HG03066 (cell line): Measurements from ENCODE around the gene TOMM22.

Experiments used
- ATAC-seq: cut with Tn5 transposase; IDR thresholded peaks from one replicate; pipeline ENCODE4 v1.9.1; 2021; ENCODE audit warnings: low read depth; ENCODE audit not compliant: unreplicated experiment

The TOMM22 gene

GRCh38 chr22:38732251-38732815, 50.6 kb downstream of the TOMM22 start:
- no peak for ATAC-seq

- ATAC-seq, result no peak
Measured at GRCh38 chr22:38733329-38733723, 51.6 kb downstream of the TOMM22 start.

- ATAC-seq, result no peak
Measured at GRCh38 chr22:38733724-38734381, 52.1 kb downstream of the TOMM22 start.

- no peak for ATAC-seq
Measured at GRCh38 chr22:38734421-38735100, 52.8 kb downstream of the TOMM22 start.
